Measurements from ENCODE around the gene HAVCR1.
"Not testable (repeated sequence)": the region's sequence is repeated elsewhere in the genome, so short reads cannot be mapped to it uniquely, and the experiment has no call there.

Gene HAVCR1

DNA sequence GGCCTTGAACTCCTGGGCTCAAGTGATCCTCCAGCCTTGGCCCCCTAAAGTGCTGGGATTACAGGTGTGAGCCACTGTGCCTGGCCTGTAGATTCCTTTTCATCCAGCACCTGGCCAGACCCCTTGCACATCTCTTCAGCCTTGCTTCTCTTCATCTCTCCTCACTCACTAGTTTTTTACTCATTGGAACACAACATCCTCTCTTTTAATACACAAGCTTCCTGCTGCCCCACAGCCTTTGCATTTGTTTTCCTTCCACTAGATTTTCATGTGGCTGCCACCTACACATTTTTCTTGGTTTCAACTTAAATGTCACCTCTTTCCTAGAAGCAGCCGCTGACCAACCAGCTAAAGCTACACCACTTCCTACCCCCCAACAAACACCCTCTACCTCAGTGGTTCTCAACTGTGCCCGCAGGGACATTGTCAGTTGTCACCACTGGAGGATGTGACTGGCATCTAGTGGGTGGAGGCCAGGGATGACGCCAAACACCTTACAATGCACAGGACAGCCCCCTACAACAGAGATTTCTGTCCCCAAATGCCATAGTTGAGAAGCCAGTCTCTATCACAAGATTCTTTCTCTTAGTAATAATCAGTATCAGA is 33.7 kb downstream of the HAVCR1 start:
- no peak for DNase-seq (ENCODE audit: low spot score)
- H3K27ac ChIP-seq = no peak overlapping the region
- TF ChIP-seq, protein P1, sequence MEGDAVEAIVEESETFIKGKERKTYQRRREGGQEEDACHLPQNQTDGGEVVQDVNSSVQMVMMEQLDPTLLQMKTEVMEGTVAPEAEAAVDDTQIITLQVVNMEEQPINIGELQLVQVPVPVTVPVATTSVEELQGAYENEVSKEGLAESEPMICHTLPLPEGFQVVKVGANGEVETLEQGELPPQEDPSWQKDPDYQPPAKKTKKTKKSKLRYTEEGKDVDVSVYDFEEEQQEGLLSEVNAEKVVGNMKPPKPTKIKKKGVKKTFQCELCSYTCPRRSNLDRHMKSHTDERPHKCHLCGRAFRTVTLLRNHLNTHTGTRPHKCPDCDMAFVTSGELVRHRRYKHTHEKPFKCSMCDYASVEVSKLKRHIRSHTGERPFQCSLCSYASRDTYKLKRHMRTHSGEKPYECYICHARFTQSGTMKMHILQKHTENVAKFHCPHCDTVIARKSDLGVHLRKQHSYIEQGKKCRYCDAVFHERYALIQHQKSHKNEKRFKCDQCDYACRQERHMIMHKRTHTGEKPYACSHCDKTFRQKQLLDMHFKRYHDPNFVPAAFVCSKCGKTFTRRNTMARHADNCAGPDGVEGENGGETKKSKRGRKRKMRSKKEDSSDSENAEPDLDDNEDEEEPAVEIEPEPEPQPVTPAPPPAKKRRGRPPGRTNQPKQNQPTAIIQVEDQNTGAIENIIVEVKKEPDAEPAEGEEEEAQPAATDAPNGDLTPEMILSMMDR (conservative IDR thresholded peaks at IDR 0.05; ENCODE audit: low read depth) = no peak
- POLR2A ChIA-PET (ENCODE audit: low non-redundant PET) = no interaction called here
- CTCF ChIA-PET = interaction anchor here (0.6 to 0.7 kb wide), 3 partner anchors 29 to 289 kb away, joined by 3 to 4 read pairs (median 3); no protein-coding TSS in a partner anchor

DNA sequence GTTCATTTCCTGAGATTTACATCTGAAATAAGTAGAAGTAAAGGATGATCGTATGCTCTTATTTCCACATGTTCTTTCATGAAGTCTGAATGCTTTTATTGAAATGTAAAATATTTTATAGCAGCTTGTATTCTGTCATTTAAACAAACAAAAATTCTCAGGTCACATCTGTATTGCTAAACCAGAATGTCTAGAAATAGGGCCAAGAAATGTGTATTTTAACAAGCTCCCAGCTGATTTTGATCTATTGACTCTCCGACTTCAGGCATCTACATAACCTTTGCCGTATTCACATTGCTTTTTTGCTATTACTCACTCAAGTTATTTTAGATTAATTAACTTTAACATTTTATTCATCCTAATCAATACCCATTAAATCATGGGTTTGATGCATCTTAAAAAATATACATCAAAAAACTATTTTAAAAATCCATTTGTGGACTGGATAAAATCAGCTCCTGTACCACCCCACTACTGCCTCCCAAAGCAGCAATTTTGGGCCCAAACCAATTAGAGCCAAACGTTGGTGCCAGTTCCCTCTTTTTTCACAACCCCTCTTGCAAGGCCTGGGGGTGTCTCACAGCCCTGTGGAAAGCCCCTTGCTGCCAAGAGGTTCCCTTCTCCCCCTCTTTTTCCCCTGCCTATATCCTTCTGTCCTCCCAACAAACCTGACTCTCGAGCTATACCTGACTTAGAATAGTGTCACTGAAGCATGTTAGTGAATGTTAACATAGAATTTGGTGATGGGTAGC is 34.5 kb downstream of the HAVCR1 start:
- TF ChIP-seq, protein P1 (conservative IDR thresholded peaks at IDR 0.05; ENCODE audit: low read depth) = no peak
- DNase-seq (ENCODE audit: low spot score) = no peak
- ChIA-PET POLR2A (ENCODE audit: low non-redundant PET) (no interaction called here), CTCF (interaction anchor here (0.6 kb wide), 1 partner anchor 30 kb away, joined by 3 read pairs; no protein-coding TSS in a partner anchor)
- H3K27ac ChIP-seq = no peak overlapping the region

DNA sequence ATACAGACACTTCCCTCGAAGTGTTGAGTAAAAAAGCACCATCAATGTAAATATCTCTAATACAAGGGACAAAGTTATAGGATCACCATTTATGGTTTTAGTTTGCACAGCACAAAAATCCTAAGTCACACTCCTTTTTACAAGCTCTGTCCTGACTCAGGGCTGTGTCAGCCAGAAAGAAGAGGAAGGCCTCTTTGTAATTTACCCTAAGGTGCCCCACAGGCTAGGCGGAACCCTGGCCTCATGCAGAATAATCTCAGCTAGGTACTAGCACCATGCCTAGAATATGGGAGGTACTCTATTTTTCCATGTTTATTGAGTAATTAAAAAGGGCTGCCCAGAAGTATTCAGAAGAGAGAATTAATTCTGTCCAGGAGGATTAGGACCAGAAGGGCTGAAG is 36.9 kb downstream of the HAVCR1 start:
- H3K27ac ChIP-seq = no peak overlapping the region
- no peak for DNase-seq (ENCODE audit: low spot score)
- ChIA-PET POLR2A (ENCODE audit: low non-redundant PET) (no interaction called here), CTCF (no interaction called here)
- TF ChIP-seq, protein P1 (conservative IDR thresholded peaks at IDR 0.05; ENCODE audit: low read depth) = no peak

DNA sequence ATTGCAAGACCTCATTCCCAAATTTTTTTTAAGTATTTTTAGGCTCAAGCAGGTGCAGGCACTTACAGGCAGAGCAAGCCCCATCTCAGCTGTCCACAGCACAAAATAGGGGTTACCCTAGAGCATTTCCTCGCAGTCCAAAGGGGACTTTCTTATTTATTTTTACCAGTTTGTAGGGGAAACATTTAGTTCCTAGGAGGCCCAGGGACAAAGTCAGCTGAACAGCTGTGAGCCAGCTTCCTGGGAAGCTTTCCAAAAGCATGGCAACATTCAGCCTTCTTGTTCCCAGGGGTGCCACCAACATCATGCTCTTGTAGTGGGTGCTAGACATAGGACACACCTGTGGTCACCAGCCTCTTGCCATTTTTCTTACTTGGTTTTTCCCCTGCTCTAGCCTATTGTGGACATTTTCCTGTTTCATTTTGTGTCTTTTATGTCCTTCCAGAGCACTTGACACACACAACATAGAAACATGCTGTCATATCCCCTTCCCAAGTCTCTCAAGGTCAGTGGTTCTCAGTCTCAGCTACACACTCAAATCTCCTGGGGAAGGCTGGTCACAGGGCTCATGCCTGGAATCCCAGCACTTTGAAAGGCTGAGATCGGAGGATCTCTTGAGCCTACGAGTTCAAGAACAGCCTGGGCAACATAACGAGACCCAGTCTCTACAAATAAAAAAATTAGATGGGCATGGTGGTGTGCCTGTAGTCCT is 38.2 kb downstream of the HAVCR1 start:
- TF ChIP-seq, protein P1 (conservative IDR thresholded peaks at IDR 0.05; ENCODE audit: low read depth) = no peak
- ChIA-PET POLR2A (ENCODE audit: low non-redundant PET) (no interaction called here), CTCF (no interaction called here)
- DNase-seq (ENCODE audit: low spot score) = no peak
- no peak overlapping the region for H3K27ac ChIP-seq

DNA sequence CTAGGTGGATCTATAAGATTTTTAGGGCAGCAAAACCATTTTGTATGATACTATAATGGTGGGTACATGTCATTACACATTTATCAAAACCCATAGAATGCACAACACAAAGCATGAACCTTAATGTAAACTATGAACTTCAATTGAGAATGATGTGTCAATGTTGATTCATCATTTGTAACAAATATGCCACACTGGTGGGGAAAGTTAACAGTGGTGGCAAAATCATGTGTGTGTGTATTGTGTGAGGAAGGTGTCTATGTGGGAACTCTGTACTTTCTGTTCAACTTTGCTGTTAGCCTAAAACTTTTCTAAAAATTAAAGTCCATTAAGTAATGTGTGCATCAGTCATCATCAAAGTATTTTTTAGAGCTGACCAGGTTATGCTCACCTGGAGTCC is 38.9 kb downstream of the HAVCR1 start:
- CTCF ChIA-PET = no interaction called here
- no peak overlapping the region for H3K27ac ChIP-seq
- DNase-seq (ENCODE audit: low spot score) = no peak
- POLR2A ChIA-PET (ENCODE audit: low non-redundant PET) = no interaction called here
- TF ChIP-seq, protein P1 (conservative IDR thresholded peaks at IDR 0.05; ENCODE audit: low read depth) = no peak

DNA sequence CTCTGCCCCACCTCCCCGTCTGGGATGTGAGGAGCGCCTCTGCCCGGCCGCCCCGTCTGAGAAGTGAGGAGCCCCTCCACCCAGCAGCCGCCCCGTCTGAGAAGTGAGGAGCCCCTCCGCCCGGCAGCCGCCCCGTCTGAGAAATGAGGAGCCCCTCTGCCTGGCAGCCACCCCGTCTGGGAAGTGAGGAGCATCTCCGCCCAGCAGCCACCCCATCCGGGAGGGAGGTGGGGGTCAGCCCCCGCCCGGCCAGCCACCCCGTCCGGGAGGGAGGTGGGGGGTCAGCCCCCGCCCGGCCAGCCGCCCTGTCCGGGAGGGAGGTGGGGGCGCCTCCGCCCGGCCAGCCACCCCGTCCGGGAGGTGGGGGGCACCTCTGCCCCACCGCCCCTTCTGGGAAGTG is 44.8 kb downstream of the HAVCR1 start:
- DNase-seq (ENCODE audit: low spot score); H3K27ac ChIP-seq; CTCF ChIA-PET; POLR2A ChIA-PET (ENCODE audit: low non-redundant PET): not testable (repeated sequence)

DNA sequence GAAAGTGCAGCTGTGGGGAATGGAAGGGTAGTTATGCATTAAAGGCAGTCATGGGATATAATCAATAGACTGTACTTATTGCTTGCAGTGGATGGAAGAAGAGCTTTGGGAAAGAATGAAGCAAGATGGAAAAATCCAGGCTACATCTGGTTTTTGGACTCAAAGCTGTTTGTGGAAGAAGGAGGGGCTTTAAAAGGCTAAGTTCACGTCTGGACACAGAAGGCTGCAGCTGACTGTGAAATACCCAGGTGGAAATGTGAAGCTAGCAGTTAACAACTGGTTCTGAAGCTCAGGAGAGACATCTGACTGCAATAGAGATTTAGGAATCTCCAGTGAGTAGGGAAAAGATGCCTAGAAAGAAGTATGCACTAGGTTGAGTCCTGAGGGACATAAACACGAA is 52.7 kb downstream of the HAVCR1 start:
- DNase-seq (ENCODE audit: low spot score) = no peak
- ChIA-PET CTCF (no interaction called here), POLR2A (ENCODE audit: low non-redundant PET) (no interaction called here)
- H3K27ac ChIP-seq = no peak overlapping the region
- TF ChIP-seq, protein P1 (conservative IDR thresholded peaks at IDR 0.05; ENCODE audit: low read depth) = no peak

Data from RWPE1 (cell line).